Adrenal gland (tissue), 12 donors: ENCODE results near the gene TRIP12. TPM values are rescaled to one million over a fixed set of nuclear protein-coding genes. Genes with fewer than 3 reads are reported as not detected.

ENCODE experiments used
- DNase-seq, 7 donors: peaks; one replicate each; pipeline ENCODE4 v3.0.0-alpha.2; 2019 to 2020
- H3K27ac ChIP-seq, 5 donors: fragments of 200-600 bp; sonication (generic) in 4 of 5; 1 replicate in 3 of 5; 2 replicates in 2 of 5; pipeline versions ENCODE4 v1.5.1 to v1.8.0; 2016 to 2020; ENCODE audit warnings: mild to moderate bottlenecking in 1 of 5
- H3K27me3 ChIP-seq: fragments of 200-600 bp; 2 replicates; pipeline ENCODE4 v1.8.0; 2021
- H3K36me3 ChIP-seq, 2 donors: fragments of 200-600 bp; replicated peaks in 1 of 2; 1 replicate in 1 of 2; 2 replicates in 1 of 2; pipeline versions ENCODE4 v1.5.1 to v1.8.0; 2018 to 2022
- H3K4me1 ChIP-seq, 2 donors: fragments of 200-600 bp; replicated peaks in 1 of 2; 1 replicate in 1 of 2; 2 replicates in 1 of 2; pipeline versions ENCODE4 v1.5.1 to v1.8.0; 2018 to 2021
- H3K4me3 ChIP-seq, 4 donors: fragments of 200-600 bp; sonication (generic) in 3 of 4; one replicate each; pipeline ENCODE4 v1.5.1; 2016 to 2018
- H3K9me3 ChIP-seq, 3 donors: fragments of 200-600 bp; sonication (generic) in 1 of 3; replicated peaks in 1 of 3; 1 replicate in 2 of 3; 2 replicates in 1 of 3; pipeline versions ENCODE4 v1.5.1 to v1.8.0; 2016 to 2021
- CTCF ChIP-seq, 6 experiments: fragments of 450-650 bp in 4 of 6; fragments of 200-600 bp in 2 of 6; sonication (generic) in 1 of 6; IDR thresholded peaks; 1 replicate in 5 of 6; 2 replicates in 1 of 6; pipeline versions ENCODE4 v1.5.1 to v1.8.0; 2016 to 2021; ENCODE audit warnings: antibody characterized with exemption in 6 of 6, mild to moderate bottlenecking in 2 of 6, moderate library complexity in 1 of 6
- POLR2A ChIP-seq, 2 donors: fragments of 450-650 bp; IDR thresholded peaks; one replicate each; pipeline ENCODE4 v1.6.1; 2017; ENCODE audit warnings: antibody characterized with exemption in 2 of 2, mild to moderate bottlenecking in 2 of 2, moderate library complexity in 1 of 2
- WGBS, 4 donors: extraction: QIAGEN DNeasy Blood & Tissue Kit in 2 of 4; methylation state at CpG; one replicate each; pipeline versions ENCODE4 v1.1.5 to v1.1.7; 2013 to 2017; 5-methylcytosine and 5-hydroxymethylcytosine counted together
- intact Hi-C, 2 donors: fragments of 100-400 bp; cut with DNase I; formaldehyde crosslinking; loops; one replicate each; pipeline versions ENCODE4 v1.14.1 to v1.15.0; 2022 to 2023
- polyA plus RNA-seq, 3 donors: library from polyadenylated mRNA; stranded (reverse); fragments of 200-250 nt in 2 of 3; fragments of 350-450 nt in 1 of 3; fragmentation: Illumina TruSeq in 1 of 3; extraction: RNeasy Lipid Tissue Mini Kit (QIAGEN cat#74804) in 1 of 3; gene quantifications; one replicate each; pipeline ENCODE4 v1.2.3, GENCODE V29; 2013 to 2014
- total RNA-seq, 9 donors: library from RNA; depleted of rRNA in 4 of 9; stranded (reverse); fragments of >200 nt in 4 of 9; fragments of 120-200 nt in 1 of 9; fragmentation: NEBNext Ultra II Directional in 1 of 9; extraction: Animal tissue kit (Norgen Biotek cat#: 25700) in 1 of 9; gene quantifications; one replicate each; pipeline versions ENCODE4 v1.1.0 to v1.2.4, GENCODE V29; 2013 to 2023
- donor health status: healthy with polysubstance abuse.
- donor health status: Bipolar disorder and iron deficiency.
- donor health status: DM: yes; HTN: yes; CAD: no.
- donor health status: DM: no; HTN: no; CAD: no.
- donor health status: DM: no; HTN: no; CAD: no.
- donor health status: DM: yes; HTN: yes; CAD: no.

Gene TRIP12
- total and polyA plus RNA-seq, 12 donors = 15.5 to 242 (median 146) TPM

DNA sequence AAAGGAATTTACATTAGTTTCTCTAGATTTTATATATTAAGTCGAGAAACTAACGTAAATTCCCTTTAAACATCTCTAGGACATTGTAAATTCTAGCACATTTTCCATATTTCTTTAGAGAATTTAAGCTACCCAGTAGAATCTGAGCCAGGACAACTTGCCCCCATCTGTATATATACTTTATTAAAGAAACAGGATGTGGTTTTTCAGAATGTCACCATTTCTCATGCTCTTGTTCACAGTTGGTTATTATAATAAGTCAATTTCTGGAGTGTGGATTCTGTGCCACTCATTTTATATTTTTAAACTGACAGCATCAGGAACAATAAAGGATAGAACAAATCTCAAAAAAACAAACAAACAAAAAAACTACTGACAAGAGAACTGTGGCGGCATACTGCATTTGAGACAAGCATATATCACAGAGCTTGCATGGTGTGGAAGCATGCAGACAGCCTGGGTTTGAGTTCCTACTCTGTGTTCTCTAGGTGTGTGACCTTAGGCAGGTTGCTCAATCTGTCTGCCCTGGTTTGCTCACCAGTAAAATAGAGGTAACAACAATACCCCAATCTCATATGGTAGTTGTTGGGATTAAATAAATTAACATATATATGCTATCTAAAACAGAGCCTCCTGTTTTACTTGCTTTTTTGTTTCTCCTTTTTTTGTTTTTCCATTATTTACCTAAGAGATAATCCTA is 146.0 kb downstream of the TRIP12 start:
- DNase-seq = no peak
- H3K4me3 ChIP-seq = no peak overlapping the region
- peaks cover 0 to 78% of the 10 kb centered on the region in 2 donors for H3K36me3 ChIP-seq
- no peaks in the 10 kb centered on the region for H3K9me3 ChIP-seq
- intact Hi-C loops = no loop called here
- H3K27me3 ChIP-seq = no peaks in the 10 kb centered on the region
- H3K4me1 ChIP-seq = peaks cover 0 to 18% of the 10 kb centered on the region in 2 donors
- TF ChIP-seq POLR2A (IDR thresholded peaks at IDR 0.05) (no peak), CTCF (IDR thresholded peaks at IDR 0.05) (no peak)
- H3K27ac ChIP-seq = no peak overlapping the region
- 94 to 97% (median 95%) methylated on average over 3 of the region's 3 CpGs for WGBS, 4 donors

GRCh38 chr2:229774237-229774636 is 147.6 kb downstream of the TRIP12 start:
- Histone ChIP-seq H3K36me3 (peaks cover 0 to 86% of the 10 kb centered on the region in 2 donors), H3K9me3 (no peaks in the 10 kb centered on the region), H3K27me3 (no peaks in the 10 kb centered on the region), H3K4me1 (peaks cover 0 to 15% of the 10 kb centered on the region in 2 donors), H3K4me3 (no peak overlapping the region), H3K27ac (no peak overlapping the region)
- no peak for TF ChIP-seq POLR2A (IDR thresholded peaks at IDR 0.05)
- no peak for TF ChIP-seq CTCF (IDR thresholded peaks at IDR 0.05)
- 94 to 98% (median 96%) methylated on average over 1 of the region's 1 CpG for WGBS, 4 donors
- DNase-seq = no peak
- intact Hi-C loops = no loop called here

DNA sequence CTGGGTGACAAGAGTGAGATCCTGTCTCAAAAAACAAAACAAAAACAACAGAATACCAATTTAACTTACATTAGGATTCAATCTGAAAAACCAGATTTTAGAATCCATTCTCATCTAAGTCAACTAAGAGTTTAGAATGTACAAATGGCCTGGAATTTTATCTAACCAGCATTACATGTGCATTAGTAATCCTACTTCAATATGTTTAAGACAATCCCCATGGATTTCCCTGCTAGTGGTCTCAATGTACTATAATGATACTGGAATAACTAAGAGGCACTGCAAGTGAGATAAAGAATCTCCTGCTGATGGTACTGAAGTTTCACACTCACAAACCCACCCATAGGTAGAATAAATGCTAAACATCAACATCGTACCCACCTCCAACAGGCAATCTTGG is 153.6 kb downstream of the TRIP12 start:
- Histone ChIP-seq H3K4me3 (no peak overlapping the region), H3K4me1 (no peaks in the 10 kb centered on the region), H3K27me3 (no peaks in the 10 kb centered on the region), H3K27ac (no peak overlapping the region), H3K36me3 (peaks cover 0 to 87% of the 10 kb centered on the region in 2 donors), H3K9me3 (no peaks in the 10 kb centered on the region)
- intact Hi-C loops = no loop called here
- 91 to 100% (median 99%) methylated on average over 1 of the region's 1 CpG for WGBS, 4 donors
- no peak for TF ChIP-seq POLR2A (IDR thresholded peaks at IDR 0.05)
- TF ChIP-seq CTCF (IDR thresholded peaks at IDR 0.05) = no peak
- no peak for DNase-seq

DNA sequence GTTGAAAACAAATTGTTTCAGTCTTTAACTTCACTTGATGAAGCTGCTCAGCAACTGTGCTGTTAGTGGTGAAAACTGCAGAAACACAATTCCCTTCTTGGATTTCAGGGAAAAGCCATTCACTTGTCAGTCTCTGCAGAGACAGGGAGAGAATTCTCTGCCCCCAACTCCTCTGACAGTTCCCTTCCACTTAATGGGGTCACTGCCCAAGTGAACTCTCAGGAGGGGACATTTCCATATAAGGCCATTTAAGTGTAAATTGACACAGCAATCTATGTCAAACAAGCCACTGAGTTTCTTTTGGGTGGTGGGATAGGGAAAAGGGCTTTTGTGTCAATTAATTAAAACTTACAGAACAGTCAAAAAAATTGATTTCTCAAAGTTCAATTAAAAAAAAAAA is 156.1 kb downstream of the TRIP12 start:
- TF ChIP-seq POLR2A (IDR thresholded peaks at IDR 0.05) (no peak), CTCF (IDR thresholded peaks at IDR 0.05) (no peak)
- no peaks in the 10 kb centered on the region for H3K9me3 ChIP-seq
- no peak for DNase-seq
- no peaks in the 10 kb centered on the region for H3K4me1 ChIP-seq
- H3K36me3 ChIP-seq = peaks cover 0 to 63% of the 10 kb centered on the region in 2 donors
- H3K27me3 ChIP-seq = no peaks in the 10 kb centered on the region
- no peak overlapping the region for H3K4me3 ChIP-seq
- H3K27ac ChIP-seq = no peak overlapping the region
- intact Hi-C loops = no loop called here
